HEK293 (cell line): ENCODE measurements around the gene PHLDA1.

Experiments used
- CTCF ChIA-PET: fragments of 350-600 bp; formaldehyde crosslinking; extraction: SDS; loops from one replicate; lab custom pipeline; 2021; ENCODE audit warnings: antibody characterized with exemption; lab: Yijun Ruan, JAX
- POLR2A ChIA-PET: fragments of 300-600 bp; formaldehyde crosslinking; extraction: SDS; loops from one replicate; lab custom pipeline; 2020; ENCODE audit warnings: antibody characterized with exemption, inconsistent platforms; lab: Yijun Ruan, JAX
- H3K27ac ChIP-seq: fragments of 200-500 bp; sonication (Bioruptor generic); 2 replicates; pipeline ENCODE4 v1.5.1; 2014; ENCODE audit warnings: low read depth, low read length, control low read depth, inconsistent platforms; ENCODE audit errors: extremely low read depth
- H3K36me3 ChIP-seq, 2 experiments: fragments of 200-500 bp in 1 of 2; sonication (Bioruptor generic) in 1 of 2; 1 replicate in 1 of 2; 2 replicates in 1 of 2; pipeline ENCODE4 v1.5.1; 2014 to 2017; ENCODE audit warnings: inconsistent platforms in 2 of 2, low read length in 2 of 2; ENCODE audit not compliant: control insufficient read depth in 2 of 2, insufficient read depth in 1 of 2
- H3K4me1 ChIP-seq: fragments of 200-500 bp; sonication (Bioruptor generic); 2 replicates; pipeline ENCODE4 v1.5.1; 2014; ENCODE audit warnings: mild to moderate bottlenecking, low read length, inconsistent platforms; ENCODE audit not compliant: control insufficient read depth, insufficient read depth
- H3K4me3 ChIP-seq: 2 replicates; pipeline ENCODE4 v1.5.1; 2011; ENCODE audit warnings: low read depth, mild to moderate bottlenecking, control low read depth, low read length, moderate library complexity
- H3K9me3 ChIP-seq: fragments of 200-500 bp; sonication (Bioruptor generic); 2 replicates; pipeline ENCODE4 v1.5.1; 2014; ENCODE audit warnings: low read depth, low read length, inconsistent platforms; ENCODE audit not compliant: control insufficient read depth, insufficient read depth
- EGR2 ChIP-seq: fragments of 450-650 bp; formaldehyde crosslinking; IDR thresholded peaks from 2 replicates; pipeline ENCODE4 v1.5.1; 2016; ENCODE audit warnings: low read depth, missing biosample characterization, missing genetic modification characterization
- KLF9 ChIP-seq: fragments of 450-650 bp; formaldehyde crosslinking; IDR thresholded peaks from 2 replicates; pipeline ENCODE4 v1.5.1; 2016; ENCODE audit warnings: missing biosample characterization, missing genetic modification characterization, low read depth
- MEIS1 ChIP-seq: sonication (generic); formaldehyde crosslinking; IDR thresholded peaks from 2 replicates; pipeline ENCODE4 v1.8.1; 2022; ENCODE audit warnings: missing genetic modification reagents, mild to moderate bottlenecking, borderline replicate concordance
- SCRT1 ChIP-seq: fragments of 450-650 bp; formaldehyde crosslinking; IDR thresholded peaks from 2 replicates; pipeline ENCODE4 v1.5.1; 2016; ENCODE audit warnings: missing biosample characterization, missing genetic modification characterization, borderline replicate concordance
- TRIM28 ChIP-seq: IDR thresholded peaks from 2 replicates; pipeline ENCODE4 v1.6.1; 2011; ENCODE audit warnings: low read length, control low read depth, borderline replicate concordance
- WT1 ChIP-seq: fragments of 450-650 bp; formaldehyde crosslinking; IDR thresholded peaks from 2 replicates; pipeline ENCODE4 v1.5.1; 2016; ENCODE audit warnings: missing biosample characterization, missing genetic modification characterization
- YY1 ChIP-seq: fragments of 450-650 bp; formaldehyde crosslinking; IDR thresholded peaks from 2 replicates; pipeline ENCODE4 v1.5.1; 2018; ENCODE audit warnings: missing biosample characterization, missing genetic modification characterization
- ZBTB17 ChIP-seq: fragments of 450-650 bp; formaldehyde crosslinking; IDR thresholded peaks from 2 replicates; pipeline ENCODE4 v1.5.1; 2016; ENCODE audit warnings: missing biosample characterization, missing genetic modification characterization
- ZBTB48 ChIP-seq: fragments of 450-650 bp; formaldehyde crosslinking; IDR thresholded peaks from 2 replicates; pipeline ENCODE4 v1.5.1; 2016; ENCODE audit warnings: missing biosample characterization, missing genetic modification characterization
- ZBTB7A ChIP-seq: fragments of 450-650 bp; formaldehyde crosslinking; IDR thresholded peaks from 2 replicates; pipeline ENCODE4 v1.5.1; 2016; ENCODE audit warnings: low read depth, missing biosample characterization, missing genetic modification characterization
- ZFP41 ChIP-seq: fragments of 450-650 bp; formaldehyde crosslinking; IDR thresholded peaks from 2 replicates; pipeline ENCODE4 v1.5.1; 2016; ENCODE audit warnings: missing biosample characterization, missing genetic modification characterization, borderline replicate concordance
- ZIC2 ChIP-seq: fragments of 450-650 bp; formaldehyde crosslinking; IDR thresholded peaks from 2 replicates; pipeline ENCODE4 v1.5.1; 2016; ENCODE audit warnings: missing biosample characterization, missing genetic modification characterization
- ZNF239 ChIP-seq: fragments of 450-650 bp; formaldehyde crosslinking; IDR thresholded peaks from 2 replicates; pipeline ENCODE4 v1.5.1; 2016; ENCODE audit warnings: missing biosample characterization, missing genetic modification characterization
- ZNF324 ChIP-seq: fragments of 450-650 bp; formaldehyde crosslinking; IDR thresholded peaks from 2 replicates; pipeline ENCODE4 v1.5.1; 2016; ENCODE audit warnings: missing biosample characterization, missing genetic modification characterization
- ZNF521 ChIP-seq: fragments of 450-650 bp; formaldehyde crosslinking; IDR thresholded peaks from 2 replicates; pipeline ENCODE4 v1.5.1; 2017; ENCODE audit warnings: missing biosample characterization, mild to moderate bottlenecking, missing genetic modification characterization
- ZNF529 ChIP-seq: fragments of 450-650 bp; formaldehyde crosslinking; IDR thresholded peaks from 2 replicates; pipeline ENCODE4 v1.5.1; 2017; ENCODE audit warnings: missing genetic modification characterization, missing biosample characterization; ENCODE audit not compliant: insufficient replicate concordance
- ZNF624 ChIP-seq: fragments of 450-650 bp; formaldehyde crosslinking; IDR thresholded peaks from 2 replicates; pipeline ENCODE4 v1.5.1; 2017; ENCODE audit warnings: missing biosample characterization, missing genetic modification characterization
- ZNF658 ChIP-seq: fragments of 450-650 bp; formaldehyde crosslinking; IDR thresholded peaks from 2 replicates; pipeline ENCODE4; 2016; ENCODE audit warnings: missing biosample characterization, missing genetic modification characterization
- ZNF660 ChIP-seq: fragments of 450-650 bp; IDR thresholded peaks from 2 replicates; pipeline ENCODE4 v1.5.1; 2018; ENCODE audit warnings: missing biosample characterization, mild to moderate bottlenecking, missing genetic modification characterization
- ZNF777 ChIP-seq: fragments of 450-650 bp; formaldehyde crosslinking; IDR thresholded peaks from 2 replicates; pipeline ENCODE4 v1.5.1; 2017; ENCODE audit warnings: missing biosample characterization, missing genetic modification characterization, borderline replicate concordance
- ZXDB ChIP-seq: fragments of 450-650 bp; formaldehyde crosslinking; IDR thresholded peaks from 2 replicates; pipeline ENCODE4 v1.5.1; 2016; ENCODE audit warnings: missing biosample characterization, missing genetic modification characterization
- TF ChIP-seq, protein P1 (sequence below): fragments of 450-650 bp; formaldehyde crosslinking; IDR thresholded peaks from 2 replicates; pipeline ENCODE4 v1.5.1; 2016; ENCODE audit warnings: missing biosample characterization, missing genetic modification characterization
- TF ChIP-seq, protein P2 (sequence below): fragments of 450-650 bp; formaldehyde crosslinking; IDR thresholded peaks from 2 replicates; pipeline ENCODE4 v1.5.1; 2016; ENCODE audit warnings: missing biosample characterization, missing genetic modification characterization
- TF ChIP-seq, protein P3 (sequence below): fragments of 450-650 bp; formaldehyde crosslinking; IDR thresholded peaks from 2 replicates; pipeline ENCODE4 v1.5.1; 2016; ENCODE audit warnings: missing biosample characterization, missing genetic modification characterization, low read depth
- TF ChIP-seq, protein P4 (sequence below): fragments of 450-650 bp; formaldehyde crosslinking; IDR thresholded peaks from 2 replicates; pipeline ENCODE4 v1.5.1; 2017; ENCODE audit warnings: missing biosample characterization, missing genetic modification characterization
- TF ChIP-seq, protein P5 (sequence below): fragments of 450-650 bp; formaldehyde crosslinking; IDR thresholded peaks from 2 replicates; pipeline ENCODE4 v1.5.1; 2016; ENCODE audit warnings: missing biosample characterization, missing genetic modification characterization

Gene PHLDA1

DNA sequence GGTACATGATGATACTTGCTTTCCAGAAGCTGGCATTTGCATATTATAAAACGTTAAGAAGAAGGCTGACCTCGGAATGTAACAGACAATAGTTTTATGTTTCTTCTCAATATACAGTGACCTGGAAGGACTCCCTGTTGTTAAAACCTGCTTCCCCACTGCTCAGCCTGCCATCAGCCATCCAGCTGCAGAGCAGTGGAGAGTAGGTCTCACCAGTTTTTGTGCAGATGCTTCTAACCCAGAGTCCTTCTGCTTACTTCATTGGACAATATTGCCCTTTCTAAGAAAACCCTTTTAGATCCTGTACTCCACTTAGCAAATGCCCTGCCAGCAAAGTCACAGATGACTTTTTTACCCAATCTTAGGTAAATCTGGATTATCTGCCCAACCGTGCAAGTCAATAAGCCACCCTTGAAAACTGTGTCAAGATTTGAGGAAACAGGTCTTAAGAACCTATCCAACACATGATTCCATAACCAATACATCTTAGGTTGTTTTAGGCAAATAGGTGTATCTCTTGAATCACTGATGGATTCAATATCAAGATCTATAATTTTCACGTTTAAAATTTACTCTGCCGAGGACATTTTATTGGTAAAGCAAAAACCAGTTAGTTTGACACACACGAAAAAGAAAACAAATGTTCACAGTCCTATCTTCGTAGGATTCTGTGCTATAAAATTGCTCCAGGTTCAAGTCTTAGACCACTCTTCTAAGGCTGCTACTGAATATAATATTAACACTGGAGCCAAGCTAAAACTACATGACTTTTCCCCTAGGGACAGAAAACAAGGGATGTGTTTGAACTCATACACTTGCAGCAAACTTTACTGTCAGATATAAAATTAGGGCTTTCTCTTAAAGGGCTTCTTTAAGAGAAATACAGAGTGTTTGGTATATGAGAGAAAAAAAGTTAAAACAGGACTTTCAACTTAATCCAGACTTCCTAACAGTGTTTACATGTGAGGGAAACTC is 5.7 kb downstream of the PHLDA1 start:
- Histone ChIP-seq H3K36me3 (no peaks in the 10 kb centered on the region), H3K4me3 (no peak overlapping the region), H3K27ac (no peak overlapping the region), H3K4me1 (no peaks in the 10 kb centered on the region; the same call in 1 of the 2 replicates), H3K9me3 (no peaks in the 10 kb centered on the region)
- ChIA-PET CTCF (interaction anchor here (0.5 kb wide), 1 partner anchor 240 kb away, joined by 4 read pairs; no protein-coding TSS in a partner anchor), POLR2A (no interaction called here)
- TF ChIP-seq ZIC2 = no peak
- TF ChIP-seq ZNF660 = no peak
- TF ChIP-seq, protein P1, sequence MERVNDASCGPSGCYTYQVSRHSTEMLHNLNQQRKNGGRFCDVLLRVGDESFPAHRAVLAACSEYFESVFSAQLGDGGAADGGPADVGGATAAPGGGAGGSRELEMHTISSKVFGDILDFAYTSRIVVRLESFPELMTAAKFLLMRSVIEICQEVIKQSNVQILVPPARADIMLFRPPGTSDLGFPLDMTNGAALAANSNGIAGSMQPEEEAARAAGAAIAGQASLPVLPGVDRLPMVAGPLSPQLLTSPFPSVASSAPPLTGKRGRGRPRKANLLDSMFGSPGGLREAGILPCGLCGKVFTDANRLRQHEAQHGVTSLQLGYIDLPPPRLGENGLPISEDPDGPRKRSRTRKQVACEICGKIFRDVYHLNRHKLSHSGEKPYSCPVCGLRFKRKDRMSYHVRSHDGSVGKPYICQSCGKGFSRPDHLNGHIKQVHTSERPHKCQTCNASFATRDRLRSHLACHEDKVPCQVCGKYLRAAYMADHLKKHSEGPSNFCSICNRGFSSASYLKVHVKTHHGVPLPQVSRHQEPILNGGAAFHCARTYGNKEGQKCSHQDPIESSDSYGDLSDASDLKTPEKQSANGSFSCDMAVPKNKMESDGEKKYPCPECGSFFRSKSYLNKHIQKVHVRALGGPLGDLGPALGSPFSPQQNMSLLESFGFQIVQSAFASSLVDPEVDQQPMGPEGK (tag by site-specific recombination) = no peak
- TF ChIP-seq, protein P2, sequence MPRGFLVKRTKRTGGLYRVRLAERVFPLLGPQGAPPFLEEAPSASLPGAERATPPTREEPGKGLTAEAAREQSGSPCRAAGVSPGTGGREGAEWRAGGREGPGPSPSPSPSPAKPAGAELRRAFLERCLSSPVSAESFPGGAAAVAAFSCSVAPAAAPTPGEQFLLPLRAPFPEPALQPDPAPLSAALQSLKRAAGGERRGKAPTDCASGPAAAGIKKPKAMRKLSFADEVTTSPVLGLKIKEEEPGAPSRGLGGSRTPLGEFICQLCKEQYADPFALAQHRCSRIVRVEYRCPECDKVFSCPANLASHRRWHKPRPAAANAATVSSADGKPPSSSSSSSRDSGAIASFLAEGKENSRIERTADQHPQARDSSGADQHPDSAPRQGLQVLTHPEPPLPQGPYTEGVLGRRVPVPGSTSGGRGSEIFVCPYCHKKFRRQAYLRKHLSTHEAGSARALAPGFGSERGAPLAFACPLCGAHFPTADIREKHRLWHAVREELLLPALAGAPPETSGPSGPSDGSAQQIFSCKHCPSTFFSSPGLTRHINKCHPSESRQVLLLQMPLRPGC (tag by site-specific recombination) = no peak
- TF ChIP-seq ZNF239 (tag by site-specific recombination) = no peak
- TF ChIP-seq ZBTB17 (tag by site-specific recombination) = no peak
- no peak for TF ChIP-seq ZNF529 (tag by site-specific recombination)
- no peak for TF ChIP-seq KLF9 (tag by site-specific recombination)
- TF ChIP-seq SCRT1 = no peak
- no peak for TF ChIP-seq ZNF658 (tag by site-specific recombination)
- no peak for TF ChIP-seq MEIS1 (CRISPR knock-in tag)
- TF ChIP-seq, protein P3, sequence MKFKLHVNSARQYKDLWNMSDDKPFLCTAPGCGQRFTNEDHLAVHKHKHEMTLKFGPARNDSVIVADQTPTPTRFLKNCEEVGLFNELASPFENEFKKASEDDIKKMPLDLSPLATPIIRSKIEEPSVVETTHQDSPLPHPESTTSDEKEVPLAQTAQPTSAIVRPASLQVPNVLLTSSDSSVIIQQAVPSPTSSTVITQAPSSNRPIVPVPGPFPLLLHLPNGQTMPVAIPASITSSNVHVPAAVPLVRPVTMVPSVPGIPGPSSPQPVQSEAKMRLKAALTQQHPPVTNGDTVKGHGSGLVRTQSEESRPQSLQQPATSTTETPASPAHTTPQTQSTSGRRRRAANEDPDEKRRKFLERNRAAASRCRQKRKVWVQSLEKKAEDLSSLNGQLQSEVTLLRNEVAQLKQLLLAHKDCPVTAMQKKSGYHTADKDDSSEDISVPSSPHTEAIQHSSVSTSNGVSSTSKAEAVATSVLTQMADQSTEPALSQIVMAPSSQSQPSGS (tag by site-specific recombination) = no peak
- no peak for TF ChIP-seq ZXDB (tag by site-specific recombination)

DNA sequence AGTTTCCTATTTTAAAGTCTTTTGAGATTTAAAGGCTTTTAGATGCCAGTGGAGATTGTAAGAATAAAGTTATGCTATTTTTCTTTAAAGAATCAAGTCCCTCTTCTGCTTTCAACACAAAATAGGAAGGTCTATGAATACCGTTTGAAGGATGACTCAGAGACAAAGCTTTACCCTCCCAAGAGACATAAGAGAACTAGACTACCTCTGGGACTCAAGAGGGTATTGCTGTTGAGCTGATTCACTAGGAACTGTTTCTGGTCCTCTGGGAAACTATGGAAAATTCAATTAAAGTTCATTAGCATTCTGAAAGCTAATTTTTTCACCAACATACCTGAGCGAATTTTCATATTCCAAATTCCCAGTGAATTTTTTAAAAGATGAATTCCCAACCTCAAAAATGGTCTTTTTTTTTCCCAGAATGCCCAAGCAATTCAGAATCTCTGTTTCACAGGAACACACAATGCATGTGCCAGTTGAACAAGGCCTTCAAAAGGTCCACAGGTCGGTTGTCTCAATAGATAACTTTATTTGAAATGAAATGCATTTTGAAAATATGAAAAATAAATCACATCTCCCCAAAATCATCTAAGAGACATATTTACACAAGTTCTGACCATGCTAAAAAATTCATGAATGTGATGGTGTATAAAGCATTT is 6.5 kb downstream of the PHLDA1 start:
- ChIA-PET CTCF (interaction anchor here (1.2 kb wide), 1 partner anchor 498 kb away, joined by 4 read pairs; no protein-coding TSS in a partner anchor), POLR2A (no interaction called here)
- Histone ChIP-seq H3K36me3 (no peaks in the 10 kb centered on the region), H3K9me3 (no peaks in the 10 kb centered on the region), H3K4me1 (no peaks in the 10 kb centered on the region; the same call in 1 of the 2 replicates), H3K27ac (no peak overlapping the region), H3K4me3 (no peak overlapping the region)
- TF ChIP-seq, protein P4, sequence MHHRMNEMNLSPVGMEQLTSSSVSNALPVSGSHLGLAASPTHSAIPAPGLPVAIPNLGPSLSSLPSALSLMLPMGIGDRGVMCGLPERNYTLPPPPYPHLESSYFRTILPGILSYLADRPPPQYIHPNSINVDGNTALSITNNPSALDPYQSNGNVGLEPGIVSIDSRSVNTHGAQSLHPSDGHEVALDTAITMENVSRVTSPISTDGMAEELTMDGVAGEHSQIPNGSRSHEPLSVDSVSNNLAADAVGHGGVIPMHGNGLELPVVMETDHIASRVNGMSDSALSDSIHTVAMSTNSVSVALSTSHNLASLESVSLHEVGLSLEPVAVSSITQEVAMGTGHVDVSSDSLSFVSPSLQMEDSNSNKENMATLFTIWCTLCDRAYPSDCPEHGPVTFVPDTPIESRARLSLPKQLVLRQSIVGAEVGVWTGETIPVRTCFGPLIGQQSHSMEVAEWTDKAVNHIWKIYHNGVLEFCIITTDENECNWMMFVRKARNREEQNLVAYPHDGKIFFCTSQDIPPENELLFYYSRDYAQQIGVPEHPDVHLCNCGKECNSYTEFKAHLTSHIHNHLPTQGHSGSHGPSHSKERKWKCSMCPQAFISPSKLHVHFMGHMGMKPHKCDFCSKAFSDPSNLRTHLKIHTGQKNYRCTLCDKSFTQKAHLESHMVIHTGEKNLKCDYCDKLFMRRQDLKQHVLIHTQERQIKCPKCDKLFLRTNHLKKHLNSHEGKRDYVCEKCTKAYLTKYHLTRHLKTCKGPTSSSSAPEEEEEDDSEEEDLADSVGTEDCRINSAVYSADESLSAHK (tag by site-specific recombination) = no peak
- TF ChIP-seq ZNF777 (tag by site-specific recombination) = no peak
- TF ChIP-seq TRIM28 = no peak
- TF ChIP-seq ZNF521 (tag by site-specific recombination) = no peak
- TF ChIP-seq EGR2 = no peak
- no peak for TF ChIP-seq ZBTB7A (tag by site-specific recombination)
- TF ChIP-seq ZBTB48 (tag by site-specific recombination) = no peak
- no peak for TF ChIP-seq WT1 (tag by site-specific recombination)
- TF ChIP-seq YY1 (tag by site-specific recombination) = no peak
- no peak for TF ChIP-seq ZNF324 (tag by site-specific recombination)
- no peak for TF ChIP-seq ZNF624 (tag by site-specific recombination)
- TF ChIP-seq, protein P5, sequence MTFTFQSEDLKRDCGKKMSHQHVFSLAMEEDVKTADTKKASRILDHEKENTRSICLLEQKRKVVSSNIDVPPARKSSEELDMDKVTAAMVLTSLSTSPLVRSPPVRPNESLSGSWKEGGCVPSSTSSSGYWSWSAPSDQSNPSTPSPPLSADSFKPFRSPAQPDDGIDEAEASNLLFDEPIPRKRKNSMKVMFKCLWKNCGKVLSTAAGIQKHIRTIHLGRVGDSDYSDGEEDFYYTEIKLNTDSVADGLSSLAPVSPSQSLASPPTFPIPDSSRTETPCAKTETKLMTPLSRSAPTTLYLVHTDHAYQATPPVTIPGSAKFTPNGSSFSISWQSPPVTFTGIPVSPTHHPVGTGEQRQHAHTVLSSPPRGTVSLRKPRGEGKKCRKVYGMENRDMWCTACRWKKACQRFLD = no peak
- TF ChIP-seq ZFP41 (tag by site-specific recombination) = no peak
